Keratinocyte (primary cell): ENCODE results near the gene HCFC1R1.

Experiments used
- CTCF ChIP-seq, 3 experiments: IDR thresholded peaks in 1 of 3; conservative IDR thresholded peaks in 1 of 3; optimal IDR thresholded peaks in 1 of 3; 2 replicates in 2 of 3; 3 replicates in 1 of 3; pipeline versions ENCODE3 to v1.5.1; 2011; ENCODE audit warnings: low read length in 3 of 3, mild to moderate bottlenecking in 3 of 3, moderate library complexity in 2 of 3, control low read depth in 1 of 3, inconsistent platforms in 1 of 3; ENCODE audit not compliant: insufficient read depth in 2 of 3; ENCODE audit errors: extremely low read depth in 1 of 3
- EZH2 ChIP-seq: IDR thresholded peaks from one replicate; pipeline ENCODE4 v1.6.1; 2012; ENCODE audit warnings: inconsistent platforms, mild to moderate bottlenecking, low read length, moderate library complexity

GRCh38 chr16:3023415-3023668 is 400 bp downstream of the HCFC1R1 start:
- TF ChIP-seq EZH2 (no peak), CTCF (optimal IDR thresholded peaks at IDR 0.05 in 1 of 3, IDR thresholded peaks at IDR 0.05 in 1 of 3, conservative IDR thresholded peaks at IDR 0.05 in 1 of 3; ENCODE audit: extremely low read depth in 1 of 3, insufficient read depth in 2 of 3, low read length in 3 of 3) (no peak)
